Measurements from ENCODE around the gene LRRN2. TPM values are rescaled to one million over a fixed set of nuclear protein-coding genes. Genes with fewer than 3 reads are reported as not detected.

The LRRN2 gene
- total RNA-seq, 4 donors from 2014 or later: 2.0 to 32.9 (median 23.8) TPM

- no peaks in the 10 kb centered on the region for H3K9me3 ChIP-seq
- in situ Hi-C loops (cut with MboI; ENCODE audit: low pct_ligation_motif_present in 1 of 4, low pct_unique_long_range_greater_than_20kb in 1 of 4, low sequenced_read_pairs in 3 of 4) (no loop called here), intact Hi-C loops (cut with DNase I; ENCODE audit: low total_unique reads) (no loop called here)
- TF ChIP-seq EP300 (IDR thresholded peaks at IDR 0.05; ENCODE audit: low read depth): no peak
- TF ChIP-seq POLR2AphosphoS5 (IDR thresholded peaks at IDR 0.05): no peak
- TF ChIP-seq POLR2A (IDR thresholded peaks at IDR 0.05): no peak
- no peak for TF ChIP-seq CTCF (IDR thresholded peaks at IDR 0.05)
- no peaks in the 10 kb centered on the region for H3K36me3 ChIP-seq
- peaks cover 0 to 20% (median 9%) of the 10 kb centered on the region in 4 donors for H3K4me1 ChIP-seq
- no peak overlapping the region for H3K4me3 ChIP-seq
- H3K27me3 ChIP-seq: no peaks in the 10 kb centered on the region
- no peak for DNase-seq
- 93% methylated on average over 3 of the region's 3 CpGs; no CpG with 5 or more reads in 1 of the 2 donors for WGBS, 2 donors (ENCODE audit: low coverage in 1 of 2)
- no peak overlapping the region for H3K27ac ChIP-seq
Measured at GRCh38 chr1:204581759-204582158, 103.8 kb downstream of the LRRN2 start.

- no peak for DNase-seq
- H3K9me3 ChIP-seq: no peaks in the 10 kb centered on the region
- no peak overlapping the region for H3K27ac ChIP-seq
- in situ Hi-C loops (cut with MboI; ENCODE audit: low pct_ligation_motif_present in 1 of 4, low pct_unique_long_range_greater_than_20kb in 1 of 4, low sequenced_read_pairs in 3 of 4): no loop called here
- WGBS, 2 donors (ENCODE audit: low coverage in 1 of 2): 80 to 90% methylated on average over 2 of the region's 2 CpGs
- no peaks in the 10 kb centered on the region for H3K36me3 ChIP-seq
- no peak overlapping the region for H3K4me3 ChIP-seq
- intact Hi-C loops (cut with DNase I; ENCODE audit: low total_unique reads): no loop called here
- H3K27me3 ChIP-seq: no peaks in the 10 kb centered on the region
- TF ChIP-seq EP300 (IDR thresholded peaks at IDR 0.05; ENCODE audit: low read depth) (no peak), POLR2AphosphoS5 (IDR thresholded peaks at IDR 0.05) (no peak), CTCF (IDR thresholded peaks at IDR 0.05) (no peak), POLR2A (IDR thresholded peaks at IDR 0.05) (no peak)
- peaks cover 0 to 20% (median 9%) of the 10 kb centered on the region in 4 donors for H3K4me1 ChIP-seq
Measured at GRCh38 chr1:204580862-204581261, 104.7 kb downstream of the LRRN2 start.

- intact Hi-C loops (cut with DNase I; ENCODE audit: low total_unique reads): no loop called here
- Histone ChIP-seq H3K27me3 (no peaks in the 10 kb centered on the region), H3K27ac (peak overlapping the region; percentile 49 to 64 (median 52)), H3K9me3 (no peaks in the 10 kb centered on the region), H3K4me1 (peaks cover 0 to 20% (median 9%) of the 10 kb centered on the region in 4 donors), H3K4me3 (no peak overlapping the region), H3K36me3 (no peaks in the 10 kb centered on the region)
- no peak for DNase-seq
- TF ChIP-seq POLR2AphosphoS5 (IDR thresholded peaks at IDR 0.05): no peak
- TF ChIP-seq EP300 (IDR thresholded peaks at IDR 0.05; ENCODE audit: low read depth): no peak
- no peak for TF ChIP-seq POLR2A (IDR thresholded peaks at IDR 0.05)
- WGBS, 2 donors (ENCODE audit: low coverage in 1 of 2): 72 to 79% methylated on average over 4 to 6 of the region's 6 CpGs
- in situ Hi-C loops (cut with MboI; ENCODE audit: low pct_ligation_motif_present in 1 of 4, low pct_unique_long_range_greater_than_20kb in 1 of 4, low sequenced_read_pairs in 3 of 4): no loop called here
Measured at GRCh38 chr1:204579681-204580080, 105.9 kb downstream of the LRRN2 start.

- H3K9me3 ChIP-seq: no peaks in the 10 kb centered on the region
- intact Hi-C loops (cut with DNase I; ENCODE audit: low total_unique reads) (no loop called here), in situ Hi-C loops (cut with MboI; ENCODE audit: low pct_ligation_motif_present in 1 of 4, low pct_unique_long_range_greater_than_20kb in 1 of 4, low sequenced_read_pairs in 3 of 4) (no loop called here)
- no peak for TF ChIP-seq EP300 (IDR thresholded peaks at IDR 0.05; ENCODE audit: low read depth)
- TF ChIP-seq POLR2AphosphoS5 (IDR thresholded peaks at IDR 0.05): peak in 2 of 3 donors; percentile 32 to 49
- TF ChIP-seq POLR2A (IDR thresholded peaks at IDR 0.05): peak; percentile 36
- TF ChIP-seq CTCF (IDR thresholded peaks at IDR 0.05): no peak
- 20 to 41% methylated on average over 1 to 17 of the region's 18 CpGs for WGBS, 2 donors (ENCODE audit: low coverage in 1 of 2)
- peak; percentile 42 for DNase-seq
- H3K4me1 ChIP-seq: peaks cover 2 to 20% (median 9%) of the 10 kb centered on the region in 4 donors
- peak overlapping the region; percentile 49 to 64 (median 52) for H3K27ac ChIP-seq
- no peaks in the 10 kb centered on the region for H3K36me3 ChIP-seq
- no peaks in the 10 kb centered on the region for H3K27me3 ChIP-seq
- peak overlapping the region in 3 of 4 donors; percentile 8 to 40 (median 15) for H3K4me3 ChIP-seq
Measured at GRCh38 chr1:204578867-204579664, 106.5 kb downstream of the LRRN2 start.
